ENCODE results near the gene TMEM140.
"Not testable (repeated sequence)": the region's sequence is repeated elsewhere in the genome, so short reads cannot be mapped to it uniquely, and the experiment has no call there.

The TMEM140 gene

DNA sequence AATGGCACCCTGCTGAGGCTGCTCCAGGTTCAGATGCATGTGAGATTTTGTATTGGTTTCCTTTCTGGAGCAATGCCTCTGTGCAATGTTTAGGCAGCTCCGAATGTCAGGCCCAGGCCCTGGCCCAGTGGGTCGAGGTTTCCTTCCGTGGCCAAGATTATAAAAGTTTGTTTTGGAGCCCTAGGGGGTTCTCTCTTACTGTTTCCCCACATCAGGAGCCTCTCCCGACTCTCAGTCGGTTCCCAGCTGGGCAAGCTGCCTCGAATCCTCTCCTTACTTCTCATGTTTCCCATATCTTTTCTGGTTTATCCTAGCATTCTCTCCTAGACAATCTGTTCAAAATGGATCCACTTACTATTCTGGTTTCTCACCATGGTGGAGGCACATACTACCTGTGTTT, 11.0 kb downstream of the TMEM140 start:
- no peak for DNase-seq (ENCODE audit: low spot score)

- no peak for DNase-seq (ENCODE audit: low spot score)
Observed at GRCh38 chr7:135159359-135160085, 11.7 kb downstream of the TMEM140 start.

GRCh38 chr7:135160098-135160857, 12.4 kb downstream of the TMEM140 start:
- DNase-seq (ENCODE audit: low spot score): no peak

DNA sequence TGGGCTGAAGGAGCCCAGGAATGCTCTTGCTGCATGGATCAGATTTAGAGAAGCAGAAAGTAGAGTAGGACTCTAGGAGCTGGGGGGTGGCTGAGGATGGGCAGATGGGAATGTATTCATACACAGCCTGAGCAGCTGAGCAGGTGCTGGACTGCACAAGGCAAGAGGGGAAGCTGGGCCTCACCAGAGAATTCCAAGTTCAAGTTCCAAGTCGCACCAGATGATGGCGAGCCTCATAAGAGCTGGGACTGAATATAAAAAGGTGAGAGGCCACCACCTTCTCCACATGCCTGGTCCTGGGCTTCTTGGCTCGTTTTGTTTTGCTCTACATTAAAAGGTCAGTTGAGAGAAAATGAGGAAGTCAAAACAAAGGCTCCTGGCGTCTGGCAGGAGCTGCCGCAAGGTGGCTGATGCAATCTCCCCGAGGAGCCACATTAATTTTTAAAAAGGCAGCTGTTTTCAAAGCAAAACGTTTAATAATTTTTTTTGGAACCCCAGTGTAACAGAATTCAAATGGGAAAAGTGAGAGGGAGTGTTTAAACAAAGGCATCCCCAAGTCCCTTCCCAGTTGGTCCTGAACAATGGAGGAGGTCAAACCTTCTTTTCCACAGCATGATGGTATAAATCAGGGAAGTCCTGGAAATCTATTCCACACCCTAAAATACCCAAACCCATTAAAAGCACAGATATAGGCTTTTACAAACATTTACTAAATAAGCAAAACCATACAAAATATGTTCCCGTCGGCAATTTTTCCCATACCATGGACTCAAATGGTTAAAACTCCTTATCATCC, 13.2 kb downstream of the TMEM140 start:
- DNase-seq (ENCODE audit: low spot score): no peak

- no peak for DNase-seq (ENCODE audit: low spot score)
Observed at GRCh38 chr7:135161669-135162068, 13.8 kb downstream of the TMEM140 start.

- no peak for DNase-seq (ENCODE audit: low spot score)
Observed at GRCh38 chr7:135162382-135163001, 14.6 kb downstream of the TMEM140 start.

DNA sequence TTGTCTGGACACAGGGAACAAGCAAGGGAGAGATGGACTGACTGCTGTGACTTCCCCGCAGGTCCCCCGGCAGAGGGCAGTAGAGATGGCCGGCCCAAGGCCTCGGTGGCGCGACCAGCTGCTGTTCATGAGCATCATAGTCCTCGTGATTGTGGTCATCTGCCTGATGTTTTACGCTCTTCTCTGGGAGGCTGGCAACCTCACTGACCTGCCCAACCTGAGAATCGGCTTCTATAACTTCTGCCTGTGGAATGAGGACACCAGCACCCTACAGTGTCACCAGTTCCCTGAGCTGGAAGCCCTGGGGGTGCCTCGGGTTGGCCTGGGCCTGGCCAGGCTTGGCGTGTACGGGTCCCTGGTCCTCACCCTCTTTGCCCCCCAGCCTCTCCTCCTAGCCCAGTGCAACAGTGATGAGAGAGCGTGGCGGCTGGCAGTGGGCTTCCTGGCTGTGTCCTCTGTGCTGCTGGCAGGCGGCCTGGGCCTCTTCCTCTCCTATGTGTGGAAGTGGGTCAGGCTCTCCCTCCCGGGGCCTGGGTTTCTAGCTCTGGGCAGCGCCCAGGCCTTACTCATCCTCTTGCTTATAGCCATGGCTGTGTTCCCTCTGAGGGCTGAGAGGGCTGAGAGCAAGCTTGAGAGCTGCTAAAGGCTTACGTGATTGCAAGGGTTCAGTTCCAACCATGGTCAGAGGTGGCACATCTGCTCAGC, 16.6 kb downstream of the TMEM140 start:
- DNase-seq (ENCODE audit: low spot score): no peak

- DNase-seq (ENCODE audit: low spot score): no peak
Observed at GRCh38 chr7:135165862-135166261, 18.0 kb downstream of the TMEM140 start.

- DNase-seq (ENCODE audit: low spot score): no peak
Observed at GRCh38 chr7:135166338-135166990, 18.6 kb downstream of the TMEM140 start.

DNA sequence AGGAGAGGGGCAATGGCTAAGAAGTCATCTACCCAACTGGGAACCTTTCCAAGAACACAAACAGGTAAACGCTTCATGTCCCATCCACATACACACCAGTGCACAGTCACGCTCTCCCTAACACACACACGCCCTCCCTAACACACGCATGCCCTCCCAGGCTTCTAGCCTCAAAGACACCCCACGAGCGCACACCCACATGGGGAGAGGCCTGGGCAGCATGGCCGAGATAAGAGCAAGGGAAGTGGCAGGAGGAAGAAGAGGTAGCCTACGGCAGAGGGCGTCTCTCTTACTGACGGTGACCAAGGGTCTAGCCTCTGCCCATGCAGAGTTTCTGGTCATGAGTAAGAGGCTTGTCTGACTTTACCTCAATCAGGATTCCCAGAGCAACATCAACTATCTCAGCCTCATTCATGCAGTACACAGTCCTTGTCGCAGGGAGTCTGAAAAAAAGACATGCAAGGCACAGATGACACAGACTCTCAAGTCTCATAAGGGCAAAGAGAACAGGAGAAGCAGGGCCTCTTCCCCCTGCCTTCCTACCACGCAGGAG, 19.6 kb downstream of the TMEM140 start:
- DNase-seq (ENCODE audit: low spot score): no peak

- no peak for DNase-seq (ENCODE audit: low spot score)
Observed at GRCh38 chr7:135168001-135168400, 20.1 kb downstream of the TMEM140 start.

DNA sequence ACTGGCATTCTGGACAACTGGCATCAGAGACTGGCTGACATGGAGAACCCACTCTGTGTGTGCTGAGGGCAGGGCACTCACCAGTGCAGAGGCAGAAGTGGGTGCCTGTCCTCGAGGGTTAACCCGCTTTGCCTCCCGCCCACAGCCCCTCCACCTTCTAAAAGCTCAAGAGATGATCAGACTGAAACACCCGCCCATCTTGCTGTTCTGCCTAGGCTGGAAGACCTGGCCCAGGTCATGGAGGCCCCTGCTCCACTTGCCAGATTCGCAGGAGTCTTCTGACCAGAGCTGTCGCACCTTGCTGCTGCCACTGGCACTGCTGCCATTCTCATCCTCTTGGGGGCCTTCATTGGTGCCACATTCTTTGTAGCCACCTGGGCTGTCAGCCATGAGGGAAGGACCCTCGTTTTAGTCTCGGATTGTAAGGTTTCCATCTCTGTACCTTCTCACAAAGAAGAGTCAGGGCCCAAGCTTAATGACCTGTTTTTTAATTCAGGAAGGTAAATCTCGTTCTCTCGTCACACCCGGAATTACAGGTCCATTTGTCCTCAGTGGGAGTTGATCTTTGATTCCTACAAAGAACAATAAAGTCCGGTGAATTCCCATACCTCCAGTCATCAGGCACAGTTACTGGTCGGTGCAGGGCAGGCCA, 20.7 kb downstream of the TMEM140 start:
- DNase-seq (ENCODE audit: low spot score): no peak

DNA sequence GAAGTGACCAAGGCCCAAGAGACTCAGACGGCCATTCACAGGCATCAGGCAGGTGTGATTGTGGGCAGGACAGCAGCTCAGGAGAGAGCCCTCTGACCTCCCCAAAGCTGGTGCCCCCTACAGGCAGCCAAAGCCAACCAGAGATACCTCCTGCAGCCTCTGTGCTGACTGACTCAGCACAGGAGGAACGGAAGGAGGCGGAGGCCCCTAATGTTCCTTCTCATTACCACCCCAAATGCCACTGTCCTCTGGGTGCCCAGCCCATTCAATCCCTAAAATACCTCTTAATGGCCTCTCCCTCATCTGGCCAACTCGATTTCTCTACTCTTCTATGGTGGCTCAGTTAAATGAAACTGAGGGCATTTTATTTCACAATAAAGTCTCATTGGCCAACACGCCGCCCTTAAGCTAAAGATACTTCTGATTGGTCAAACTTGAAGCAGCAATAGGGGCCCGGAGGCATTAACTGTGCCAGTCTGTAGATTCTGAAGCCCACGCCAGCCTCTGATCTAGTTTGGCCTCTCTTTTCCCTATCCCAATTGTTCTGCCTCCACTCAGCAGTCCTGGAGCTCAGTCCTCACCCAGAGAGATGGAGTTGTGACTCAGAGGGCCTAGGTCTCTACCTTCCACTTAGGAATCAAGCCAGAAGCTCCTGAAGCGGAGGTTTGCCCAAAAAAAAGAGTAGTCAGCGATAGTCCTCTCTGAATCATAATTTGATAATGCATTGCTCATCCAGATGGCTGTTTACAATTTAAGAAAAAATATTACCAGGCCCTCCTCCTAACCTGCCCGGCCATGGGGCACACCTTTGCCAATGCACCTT, 21.5 kb downstream of the TMEM140 start:
- DNase-seq (ENCODE audit: low spot score): no peak

DNA sequence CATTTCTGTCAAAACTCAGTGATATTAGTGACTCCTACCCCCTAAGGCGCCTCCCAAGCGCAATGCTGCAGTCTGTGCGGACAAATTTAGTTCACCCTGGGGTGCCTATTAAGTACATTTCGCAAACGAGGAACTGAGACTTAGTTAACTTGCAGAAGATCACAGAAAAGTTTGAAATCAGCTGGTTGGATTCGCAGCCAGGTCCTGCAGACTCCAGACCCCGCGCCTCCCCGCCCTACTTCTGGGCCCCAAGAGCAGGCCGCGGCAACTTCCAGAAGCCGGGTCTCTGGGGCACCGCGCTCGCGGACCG, 22.0 kb downstream of the TMEM140 start:
- DNase-seq (ENCODE audit: low spot score): no peak

DNA sequence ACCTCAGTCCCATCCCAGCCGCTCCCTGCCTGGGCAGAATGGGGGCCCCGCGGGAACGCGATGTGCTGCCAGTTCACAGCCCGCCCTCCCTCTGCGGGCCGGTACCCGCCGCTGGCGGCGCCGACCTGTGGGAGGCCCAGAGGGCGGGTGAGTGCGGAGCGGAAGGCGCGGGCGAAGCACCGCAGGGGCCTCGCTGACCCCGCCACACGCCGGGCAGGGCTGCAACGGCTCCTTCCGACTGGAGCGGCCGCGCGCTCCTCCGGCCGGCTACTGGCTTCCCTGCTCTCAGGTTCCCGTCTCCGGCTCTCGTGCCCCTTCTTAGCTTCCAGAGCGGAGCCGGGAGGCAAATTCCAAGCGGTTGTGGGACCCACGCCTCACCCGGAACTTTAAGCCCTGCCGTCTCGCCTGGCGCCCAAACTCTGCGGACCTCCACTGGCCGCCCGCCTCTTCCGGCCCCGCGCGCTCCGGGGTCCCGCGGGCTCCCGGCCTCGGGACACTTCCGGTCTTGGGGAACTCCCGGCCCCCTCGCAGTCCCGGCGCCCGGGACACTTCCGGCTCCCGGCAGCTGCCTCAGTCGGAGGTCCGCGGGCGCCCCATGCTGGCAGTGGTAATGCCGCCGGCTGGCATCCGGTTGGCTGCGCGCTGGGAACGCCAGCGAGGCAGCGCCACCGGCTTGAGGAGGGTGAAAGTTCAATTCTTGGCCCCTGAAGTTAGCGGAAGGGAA, 22.6 kb downstream of the TMEM140 start, which contains the start of gene CYREN:
Gene CYREN, minus strand, starts transcription at position 434 of the 724 bp plus-strand sequence. CDS start 1,785 bp downstream, outside the sequence.
- peak; percentile 96 for DNase-seq (ENCODE audit: low spot score)

DNA sequence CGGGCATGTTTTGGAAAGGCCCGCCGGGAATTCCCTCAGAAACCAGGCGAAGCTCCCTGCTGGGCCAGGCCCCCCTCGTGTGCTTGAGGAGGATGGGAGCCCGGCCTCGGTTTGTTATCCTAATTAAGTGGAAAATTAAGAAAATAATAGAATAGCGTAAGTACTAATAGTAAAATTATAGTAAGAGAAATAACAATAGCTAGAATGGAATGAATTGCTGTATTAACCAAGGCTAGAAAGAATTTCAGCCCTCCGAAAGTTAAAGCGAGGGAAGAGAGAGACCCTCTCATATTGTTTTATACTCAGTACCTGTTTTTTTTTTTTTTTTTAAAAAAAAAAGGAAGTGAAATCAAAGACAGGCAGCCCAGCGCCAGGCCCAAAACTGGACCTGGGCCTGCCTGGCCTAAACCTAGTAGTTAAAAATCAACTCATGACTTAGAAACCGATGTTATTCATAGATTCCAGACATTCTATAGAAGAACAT, 23.2 kb downstream of the TMEM140 start:
- DNase-seq (ENCODE audit: low spot score): not testable (repeated sequence)

GRCh38 chr7:135171581-135172291, 23.9 kb downstream of the TMEM140 start:
- peak; percentile 32 for DNase-seq (ENCODE audit: low spot score)

DNA sequence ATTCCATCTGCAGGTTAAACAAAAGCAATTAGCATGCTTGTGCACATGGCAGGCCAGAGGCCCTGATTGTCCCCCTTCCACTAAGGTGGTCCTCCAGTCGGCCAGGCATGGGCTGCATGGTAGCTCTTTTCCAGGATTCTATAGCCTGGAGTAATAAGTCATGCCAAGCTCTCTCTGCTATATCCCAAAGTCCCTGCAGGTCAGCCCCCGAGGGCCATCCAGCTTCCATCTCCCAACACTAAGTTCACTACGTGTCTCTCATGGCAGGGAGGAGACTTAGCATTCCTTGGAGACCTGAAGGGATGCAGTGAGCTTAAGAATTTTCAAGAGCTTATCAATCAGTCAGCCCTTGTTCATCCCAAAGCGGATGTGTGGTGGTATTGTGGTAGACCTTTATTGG, 26.0 kb downstream of the TMEM140 start:
- DNase-seq (ENCODE audit: low spot score): not testable (repeated sequence)
